Activated effector memory CD4-positive, alpha-beta T cell treated with Interleukin-2 at 50 U/mL for 16 hours (primary cell): ENCODE data around the gene RAB10.
"Not testable (repeated sequence)": the region's sequence is repeated elsewhere in the genome, so short reads cannot be mapped to it uniquely, and the experiment has no call there.

Experiments used
- DNase-seq: peaks from one replicate; pipeline ENCODE4 v3.0.0-alpha.2; 2020

RAB10 gene

DNA sequence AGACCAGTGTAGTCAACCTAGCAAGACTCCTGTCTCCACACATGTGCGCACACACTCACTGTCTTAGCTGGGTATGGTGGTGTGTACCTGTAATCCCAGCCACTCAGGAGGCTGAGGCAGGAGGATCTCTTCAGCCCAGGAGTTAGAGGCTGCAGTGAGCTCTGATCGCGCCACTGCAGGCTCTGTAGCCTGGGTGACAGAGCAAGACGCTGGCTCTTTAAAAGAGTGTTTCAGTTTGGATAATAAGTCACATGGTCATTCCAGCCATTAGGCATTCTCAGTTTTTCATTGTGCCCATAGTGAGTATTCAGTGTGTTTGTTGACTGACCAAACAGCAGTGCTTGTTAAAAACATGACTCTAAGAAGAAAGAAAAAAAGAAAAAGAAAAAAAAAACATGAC, 31.0 kb downstream of the RAB10 start:
- DNase-seq: no peak

GRCh38 chr2:26067186-26067974, 33.5 kb downstream of the RAB10 start:
- no peak for DNase-seq

DNA sequence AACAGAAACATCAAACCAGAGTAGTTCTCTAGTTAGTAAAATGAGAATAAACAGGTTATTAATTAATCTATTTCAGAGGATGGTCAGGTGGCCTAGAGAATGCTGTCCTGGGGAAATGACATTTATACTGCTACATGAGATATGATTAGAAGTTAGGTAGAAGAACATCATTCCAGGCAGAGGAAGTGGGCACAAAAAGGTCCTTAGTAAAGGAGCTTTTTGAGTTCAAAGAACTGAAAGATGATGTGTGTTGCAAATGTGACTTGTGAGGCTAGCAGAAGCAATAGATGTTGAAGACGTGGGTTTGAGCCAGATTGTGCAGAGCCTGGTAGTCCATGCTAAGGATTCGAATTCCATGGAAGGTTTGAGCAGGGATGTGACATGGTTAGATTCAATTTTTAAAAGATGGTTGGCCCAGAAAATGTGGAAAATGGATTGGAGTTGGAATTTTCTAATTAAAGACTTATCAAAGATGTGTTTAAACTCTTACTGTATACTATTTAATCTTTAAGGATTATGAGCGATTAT, 34.2 kb downstream of the RAB10 start:
- DNase-seq: no peak

DNA sequence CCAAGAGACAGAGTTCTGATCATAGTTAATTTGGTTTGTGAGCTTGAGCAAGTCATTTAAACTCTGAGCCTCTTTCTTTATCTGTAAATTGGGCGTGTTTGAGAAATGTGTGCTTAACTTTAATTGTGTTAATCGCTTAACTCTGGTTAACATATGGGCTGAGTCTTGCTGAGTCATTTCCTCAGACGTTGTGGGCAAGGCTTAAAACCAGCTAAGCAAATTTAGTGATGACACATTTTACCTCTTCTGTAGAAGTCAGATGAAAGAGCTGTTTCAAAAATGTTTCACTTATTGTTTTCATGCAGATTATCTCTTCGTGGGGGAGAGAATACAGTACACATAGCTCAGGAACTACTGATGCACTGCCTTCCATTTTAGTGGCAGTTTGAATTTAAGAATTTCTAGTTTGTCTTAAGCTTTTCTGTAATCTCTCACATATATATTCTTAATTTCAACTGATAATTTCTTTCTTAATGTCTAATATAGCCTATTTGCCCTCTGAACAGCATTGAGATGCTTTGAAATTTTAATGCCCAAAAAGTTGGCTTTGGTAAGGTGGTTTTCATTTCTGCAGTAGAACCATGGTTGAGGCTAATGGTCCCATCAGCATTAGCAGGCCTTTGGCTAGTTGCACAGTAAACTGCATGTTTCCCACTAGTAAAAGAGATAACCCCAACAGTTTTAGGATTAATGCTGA, 34.9 kb downstream of the RAB10 start:
- no peak for DNase-seq

- no peak for DNase-seq
These were observed 36.8 kb downstream of the RAB10 start for GRCh38 chr2:26070730-26071129.

- DNase-seq: no peak
These were observed 39.3 kb downstream of the RAB10 start for GRCh38 chr2:26072925-26073768.

GRCh38 chr2:26073830-26074229, 39.9 kb downstream of the RAB10 start:
- DNase-seq: no peak

DNA sequence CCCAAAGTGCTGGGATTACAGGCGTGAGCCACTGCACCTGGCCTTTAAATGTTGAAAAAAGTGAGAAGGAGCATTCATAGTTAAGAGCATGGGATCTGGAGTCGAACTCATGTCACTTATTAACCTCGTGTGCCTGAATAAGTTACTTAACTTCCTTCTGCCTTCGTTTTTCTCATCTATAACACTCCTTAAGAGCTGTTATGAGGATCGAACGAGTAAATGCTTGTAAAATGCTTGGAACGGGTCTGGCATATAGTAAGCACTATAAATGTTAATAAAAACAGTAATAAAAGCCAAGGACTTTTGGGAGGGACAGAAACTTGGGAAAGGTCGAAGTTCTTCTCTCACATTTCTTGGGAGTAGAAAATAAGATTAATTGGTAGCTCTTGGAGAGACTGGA, 40.8 kb downstream of the RAB10 start:
- DNase-seq: no peak

- no peak for DNase-seq
These were observed 41.3 kb downstream of the RAB10 start for GRCh38 chr2:26075173-26075572.

GRCh38 chr2:26076001-26076587, 42.2 kb downstream of the RAB10 start:
- DNase-seq: no peak

- no peak for DNase-seq
These were observed 43.4 kb downstream of the RAB10 start for GRCh38 chr2:26077291-26077690.

DNA sequence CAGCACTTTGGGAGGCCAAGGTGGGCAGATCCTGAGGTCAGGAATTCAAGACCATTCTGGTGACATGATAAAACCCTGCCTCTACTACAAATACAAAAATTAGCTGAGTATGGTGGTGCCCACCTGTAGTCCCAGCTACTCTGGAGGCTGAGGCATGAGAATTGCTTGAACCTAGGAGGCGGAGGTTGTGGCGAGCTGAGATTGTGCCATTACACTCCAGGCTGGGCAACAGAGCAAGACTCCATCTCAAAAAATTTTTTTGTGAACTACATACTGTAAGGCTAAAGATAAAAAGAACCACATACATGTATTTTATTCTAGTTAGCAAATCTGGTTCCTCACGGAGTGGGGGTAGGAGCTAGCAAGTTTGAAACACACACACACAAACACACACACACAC, 45.1 kb downstream of the RAB10 start:
- DNase-seq: no peak

GRCh38 chr2:26080356-26080755, 46.5 kb downstream of the RAB10 start:
- no peak for DNase-seq

DNA sequence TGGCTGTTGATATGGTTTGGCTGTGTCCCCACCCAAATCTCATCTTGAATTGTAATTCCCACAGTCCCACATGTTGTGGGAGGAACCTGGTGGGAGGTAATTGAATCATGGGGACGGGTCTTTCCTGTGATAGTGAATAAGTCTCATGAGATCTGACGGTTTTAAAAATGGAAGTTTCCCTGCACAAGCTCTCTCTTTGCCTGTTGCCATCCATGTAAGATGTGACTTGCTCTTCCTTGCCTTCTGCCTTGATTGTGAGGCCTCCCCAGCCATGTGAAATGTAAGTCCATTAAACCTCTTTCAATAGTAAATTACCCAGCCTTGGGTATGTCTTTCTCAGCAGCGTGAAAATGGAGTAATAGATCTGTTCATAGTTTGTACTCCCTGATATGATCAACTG, 47.0 kb downstream of the RAB10 start:
- not testable (repeated sequence) for DNase-seq

DNA sequence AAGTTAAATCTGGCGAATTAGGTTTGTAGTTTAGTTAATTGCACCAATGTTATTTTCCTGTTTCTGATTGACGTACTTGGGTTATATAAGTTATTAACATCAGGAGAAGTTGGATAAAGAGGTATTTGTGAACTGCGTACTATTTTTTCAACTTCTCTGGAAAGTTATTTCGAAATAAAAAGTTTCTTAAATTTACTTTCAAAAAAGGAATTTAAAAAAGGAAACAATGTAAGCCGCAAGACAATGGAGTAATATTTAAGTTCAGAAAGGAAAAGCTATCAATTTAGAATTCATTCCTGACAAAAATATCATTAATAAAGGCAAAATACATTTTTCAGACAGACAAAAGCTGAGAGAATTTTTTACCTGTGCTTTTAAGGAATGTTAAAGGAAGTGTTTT, 47.7 kb downstream of the RAB10 start:
- no peak for DNase-seq

GRCh38 chr2:26086155-26086637, 52.3 kb downstream of the RAB10 start:
- no peak for DNase-seq

DNA sequence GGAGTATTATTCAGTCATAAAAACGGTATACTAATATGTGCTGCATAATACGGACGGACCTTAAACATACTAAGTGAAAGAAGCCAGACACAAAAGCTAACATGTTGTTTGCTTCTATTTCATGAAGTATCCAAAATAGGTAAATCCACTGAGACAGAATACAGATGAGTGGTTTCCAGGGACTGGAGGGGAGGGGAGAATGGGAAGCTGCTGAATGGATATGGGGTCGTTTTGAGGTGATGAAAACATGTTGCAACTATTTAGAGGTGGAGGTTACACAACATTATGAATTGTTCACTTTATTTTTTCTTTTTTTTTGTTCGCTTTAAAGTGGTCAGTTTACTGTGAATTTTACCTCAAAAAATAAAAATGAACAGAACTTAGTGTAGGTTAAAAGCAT, 52.9 kb downstream of the RAB10 start:
- no peak for DNase-seq

DNA sequence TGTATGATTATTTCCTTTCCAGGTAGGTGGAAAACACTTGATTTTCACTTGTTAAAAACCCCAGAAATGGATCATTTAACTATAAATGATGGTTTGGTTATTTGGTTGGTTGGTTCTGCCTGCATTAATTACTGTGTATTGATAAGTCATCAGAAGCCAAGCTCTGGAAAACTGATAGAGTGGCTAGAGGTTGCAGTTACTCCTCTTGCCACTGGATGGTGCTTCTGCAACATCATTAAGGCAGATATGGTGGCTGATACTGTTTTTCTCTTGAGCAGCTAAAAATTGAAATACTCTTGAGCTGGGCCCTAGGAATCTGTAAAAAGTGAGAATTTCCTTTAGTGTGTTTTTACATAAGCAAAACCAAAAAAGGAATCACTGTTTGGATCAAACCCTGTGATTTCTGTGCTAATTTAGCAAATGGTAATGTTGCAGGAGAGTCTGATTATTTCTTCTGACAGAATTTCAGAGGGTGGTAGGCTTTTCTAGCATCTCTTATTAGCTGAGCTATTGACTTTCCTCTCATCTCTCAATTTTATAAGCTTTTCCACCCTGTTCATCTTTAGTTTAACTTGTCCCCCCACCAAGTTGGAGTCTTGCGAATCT, 54.3 kb downstream of the RAB10 start:
- no peak for DNase-seq

GRCh38 chr2:26088931-26089330, 55.0 kb downstream of the RAB10 start:
- DNase-seq: not testable (repeated sequence)

DNA sequence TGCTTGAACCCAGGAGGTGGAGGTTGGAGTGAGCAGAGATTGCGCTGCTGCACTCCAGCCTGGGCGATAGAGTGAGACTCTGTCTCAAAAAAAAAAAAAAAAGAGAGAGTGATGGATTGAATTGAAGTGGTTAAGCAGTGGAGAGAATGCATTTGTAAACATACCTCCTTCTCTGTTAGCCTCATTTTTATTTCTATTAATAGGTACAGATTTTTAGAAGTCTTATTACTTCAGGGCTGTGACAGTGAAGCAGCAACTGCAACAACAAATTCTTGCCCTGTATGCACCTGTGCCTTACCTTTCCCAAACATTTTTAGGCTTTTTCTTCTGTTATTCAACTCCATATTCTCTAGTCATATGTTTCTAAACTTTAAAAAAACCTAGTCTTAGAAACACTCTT, 55.5 kb downstream of the RAB10 start:
- no peak for DNase-seq

DNA sequence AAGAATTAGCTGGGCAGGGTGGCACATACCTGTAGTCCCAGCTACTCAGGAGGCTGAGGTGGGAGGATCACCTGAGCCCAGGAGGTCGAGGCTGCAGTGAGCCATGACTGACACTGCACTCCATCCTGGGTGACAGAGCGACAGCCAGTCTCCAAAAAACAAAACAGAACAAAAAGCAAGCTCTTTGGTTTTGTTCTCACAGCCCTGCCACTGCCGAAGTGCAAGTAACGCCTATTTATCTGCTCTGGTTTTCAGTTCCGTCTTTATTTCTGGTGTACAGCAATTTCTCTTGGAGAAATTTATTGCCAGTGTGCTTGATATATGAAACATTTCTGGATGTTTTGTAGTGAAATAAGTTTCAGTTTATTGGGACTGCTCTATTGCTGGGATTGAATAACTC, 61.9 kb downstream of the RAB10 start:
- no peak for DNase-seq

DNA sequence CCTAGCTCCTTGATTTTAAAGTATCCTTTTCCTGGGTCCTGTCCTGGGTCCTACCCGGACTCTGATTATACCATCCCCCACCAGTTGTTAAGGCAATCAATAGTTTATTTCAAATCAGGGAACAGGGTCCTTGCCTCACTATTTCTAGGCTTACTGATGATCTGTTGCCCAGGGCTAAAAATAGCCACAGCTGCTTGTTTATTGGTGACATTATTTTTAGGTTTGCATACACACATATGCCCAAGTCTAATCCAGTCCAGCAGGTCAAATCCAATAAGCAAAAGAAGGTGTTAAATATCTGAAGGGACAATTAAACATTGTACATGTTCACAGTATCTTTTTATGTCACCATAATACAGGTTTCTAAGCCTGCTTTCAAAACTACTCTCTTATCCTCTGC, 66.0 kb downstream of the RAB10 start:
- DNase-seq: no peak
